Endothelial cell of umbilical vein (primary cell): ENCODE results near the gene PSMC6.
"Not testable (repeated sequence)": the region's sequence is repeated elsewhere in the genome, so short reads cannot be mapped to it uniquely, and the experiment has no call there.

Source experiments
- CTCF ChIP-seq, 2 donors: IDR thresholded peaks; 1 replicate in 1 of 2; 2 replicates in 1 of 2; pipeline ENCODE4 v1.5.1; 2011; ENCODE audit warnings: low read length in 2 of 2, mild to moderate bottlenecking in 2 of 2, moderate library complexity in 2 of 2, control low read depth in 1 of 2, inconsistent platforms in 1 of 2, low read depth in 1 of 2; ENCODE audit not compliant: insufficient read depth in 1 of 2; ENCODE audit errors: extremely low read depth in 1 of 2
- EZH2 ChIP-seq: IDR thresholded peaks from 2 replicates; pipeline ENCODE4 v1.6.1; 2012; ENCODE audit warnings: borderline replicate concordance, low read depth, mild to moderate bottlenecking, moderate library complexity, low read length, inconsistent platforms; ENCODE audit not compliant: severe bottlenecking
- MAX ChIP-seq: IDR thresholded peaks from 2 replicates; pipeline ENCODE4 v1.6.1; 2011; ENCODE audit not compliant: insufficient read depth, insufficient read length
- MYC ChIP-seq: IDR thresholded peaks from one replicate; pipeline ENCODE4 v1.6.1; 2011; ENCODE audit warnings: mild to moderate bottlenecking, low read depth, low read length
- POLR2A ChIP-seq: IDR thresholded peaks from 2 replicates; pipeline ENCODE4 v1.6.1; 2012; ENCODE audit warnings: low read depth, mild to moderate bottlenecking, control low read depth, low read length
- POLR2AphosphoS5 ChIP-seq: IDR thresholded peaks from 2 replicates; pipeline ENCODE4 v1.6.1; 2012; ENCODE audit warnings: low read depth, mild to moderate bottlenecking, control low read depth, low read length, moderate library complexity; ENCODE audit not compliant: insufficient read depth

- not testable (repeated sequence) for TF ChIP-seq CTCF (IDR thresholded peaks at IDR 0.05; ENCODE audit: extremely low read depth in 1 of 2, insufficient read depth in 1 of 2, low read depth in 1 of 2, low read length in 2 of 2); EZH2; POLR2AphosphoS5; MAX; MYC; POLR2A
These were observed 55.9 kb downstream of the PSMC6 start for GRCh38 chr14:52762923-52763322.
